Glutamatergic neuron (in vitro differentiated cells): ENCODE data around the gene ARAP2. TPM values are rescaled to one million over a fixed set of nuclear protein-coding genes. Genes with fewer than 3 reads are reported as not detected.

Experiments used
- DNase-seq: peaks from one replicate; pipeline ENCODE4 v3.0.0; 2022
- H3K27ac Mint-ChIP-seq: one replicate; pipeline ENCODE4 v1.8.0; 2020; ENCODE audit warnings: mild to moderate bottlenecking, mixed read lengths, inconsistent platforms; ENCODE audit not compliant: unreplicated experiment
- H3K27me3 Mint-ChIP-seq: one replicate; pipeline ENCODE4 v1.8.0; 2020; ENCODE audit warnings: mild to moderate bottlenecking, moderate library complexity, mixed read lengths, inconsistent platforms; ENCODE audit not compliant: unreplicated experiment
- H3K36me3 Mint-ChIP-seq: one replicate; pipeline ENCODE4 v1.8.0; 2020; ENCODE audit warnings: mild to moderate bottlenecking, mixed read lengths, inconsistent platforms; ENCODE audit not compliant: unreplicated experiment
- H3K4me1 Mint-ChIP-seq: one replicate; pipeline ENCODE4 v1.8.0; 2020; ENCODE audit warnings: mild to moderate bottlenecking, low read depth, mixed read lengths, inconsistent platforms; ENCODE audit not compliant: unreplicated experiment
- H3K4me3 Mint-ChIP-seq: one replicate; pipeline ENCODE4 v1.8.0; 2020; ENCODE audit warnings: mild to moderate bottlenecking, mixed read lengths, inconsistent platforms; ENCODE audit not compliant: unreplicated experiment
- H3K9me3 Mint-ChIP-seq: one replicate; pipeline ENCODE4 v1.8.0; 2020; ENCODE audit warnings: mild to moderate bottlenecking, moderate library complexity, mixed read lengths, inconsistent platforms; ENCODE audit not compliant: unreplicated experiment
- CTCF ChIP-seq: fragments of 200-600 bp; sonication (generic); IDR thresholded peaks from one replicate; pipeline ENCODE4 v1.5.0; 2021; ENCODE audit not compliant: partially characterized antibody, unreplicated experiment
- total RNA-seq: library from RNA; stranded (reverse); fragmentation: NEBNext Ultra II Directional; extraction: Animal tissue kit (Norgen Biotek cat#: 25700); gene quantifications from one replicate; pipeline ENCODE4 v1.2.1, GENCODE V29; 2021; ENCODE audit not compliant: unreplicated experiment

Gene ARAP2
- total RNA-seq, 1 donor from 2014 or later: 1.4 TPM

DNA sequence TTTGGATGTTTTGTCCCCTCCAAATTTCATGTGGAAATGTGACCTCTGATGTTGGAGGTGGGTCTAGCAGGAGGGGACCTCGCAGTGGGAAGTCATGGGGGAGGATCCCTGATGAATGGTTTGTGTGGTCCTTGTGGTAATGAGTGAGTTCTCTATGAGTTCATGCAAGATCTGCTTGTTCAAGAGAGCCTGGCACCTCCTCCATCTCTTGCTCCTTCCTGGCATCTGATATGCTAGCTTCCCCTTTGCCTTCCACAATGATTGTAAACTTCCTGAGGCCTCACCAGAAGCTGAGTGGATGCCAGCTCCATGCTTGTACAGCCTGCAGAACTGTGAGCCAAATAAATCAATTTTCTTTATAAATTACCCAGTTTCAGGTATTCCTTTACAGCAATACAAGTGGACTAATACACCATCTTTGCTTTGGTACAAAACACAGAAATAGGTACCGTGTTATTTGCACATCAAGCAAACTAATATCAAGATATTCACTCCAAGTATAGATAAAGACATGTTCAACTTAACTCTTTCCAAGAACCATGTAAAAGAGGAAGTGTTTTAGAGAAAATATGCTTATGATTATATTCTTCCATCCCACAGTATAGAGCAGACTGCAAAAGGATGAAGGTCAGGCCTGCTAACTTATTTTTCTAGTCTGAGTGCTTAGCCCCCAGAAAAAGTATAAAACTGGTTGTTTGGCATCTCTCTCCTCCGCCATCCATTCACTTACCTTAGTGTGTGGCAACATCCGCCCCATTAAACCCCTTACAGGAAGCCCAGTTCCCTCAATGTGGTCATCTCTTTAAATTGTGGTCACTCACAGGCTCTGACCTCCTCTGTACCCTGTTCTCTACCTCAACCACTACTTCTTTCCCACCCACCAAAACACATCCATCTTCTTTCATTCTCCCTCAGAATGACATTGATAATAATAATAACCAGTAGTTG, 6.7 kb downstream of the ARAP2 start:
- Mint-ChIP-seq H3K27me3 (no peaks in the 10 kb centered on the region), H3K9me3 (peaks cover 2% of the 10 kb centered on the region), H3K27ac (no peak overlapping the region), H3K4me3 (no peak overlapping the region), H3K4me1 (no peaks in the 10 kb centered on the region), H3K36me3 (peaks cover 7% of the 10 kb centered on the region)
- DNase-seq: no peak
- no peak for TF ChIP-seq CTCF

- Mint-ChIP-seq H3K36me3 (peaks cover 7% of the 10 kb centered on the region), H3K27ac (no peak overlapping the region), H3K27me3 (no peaks in the 10 kb centered on the region), H3K4me1 (no peaks in the 10 kb centered on the region), H3K9me3 (peaks cover 2% of the 10 kb centered on the region), H3K4me3 (no peak overlapping the region)
- no peak for TF ChIP-seq CTCF
- DNase-seq: no peak
Measured at GRCh38 chr4:36236159-36236558, 8.2 kb downstream of the ARAP2 start.

GRCh38 chr4:36235306-36235705, 9.0 kb downstream of the ARAP2 start:
- no peak for DNase-seq
- peaks cover 7% of the 10 kb centered on the region for H3K36me3 Mint-ChIP-seq
- no peak overlapping the region for H3K27ac Mint-ChIP-seq
- no peaks in the 10 kb centered on the region for H3K27me3 Mint-ChIP-seq
- H3K4me1 Mint-ChIP-seq: no peaks in the 10 kb centered on the region
- TF ChIP-seq CTCF: no peak
- H3K9me3 Mint-ChIP-seq: peaks cover 2% of the 10 kb centered on the region
- H3K4me3 Mint-ChIP-seq: no peak overlapping the region

DNA sequence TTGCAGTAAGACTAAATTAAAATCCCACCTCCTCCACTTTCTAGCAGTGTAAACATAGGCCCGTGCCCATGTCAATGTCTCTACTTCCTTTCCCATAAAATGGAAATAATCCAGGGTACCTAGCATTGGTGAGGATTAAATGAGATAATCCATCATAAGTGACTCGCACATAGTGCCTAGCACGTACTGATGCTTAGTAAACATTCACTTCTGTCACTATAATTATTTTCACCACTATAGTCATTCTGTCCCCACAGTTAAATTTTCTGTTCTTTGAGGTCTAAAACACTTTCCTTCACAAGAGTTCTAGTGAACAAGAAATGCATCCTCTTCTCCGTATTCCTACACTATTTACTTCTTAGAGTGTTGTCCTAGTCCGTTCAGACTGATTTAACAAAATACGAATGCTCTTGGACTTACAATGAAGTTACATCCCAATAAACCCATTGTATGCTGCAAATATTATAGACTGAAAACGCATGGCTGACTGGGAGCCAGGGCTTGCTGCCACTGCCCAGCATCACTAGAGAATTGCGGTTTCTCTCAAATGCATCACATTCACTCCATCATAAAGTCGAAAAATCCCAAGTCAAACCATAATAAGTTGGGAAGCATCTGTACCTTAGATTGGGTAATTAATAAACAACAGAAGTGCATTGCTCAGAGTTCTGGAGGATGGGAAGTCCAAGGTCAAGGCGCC, 10.6 kb downstream of the ARAP2 start:
- no peak overlapping the region for H3K27ac Mint-ChIP-seq
- peaks cover 2% of the 10 kb centered on the region for H3K9me3 Mint-ChIP-seq
- H3K4me1 Mint-ChIP-seq: no peaks in the 10 kb centered on the region
- H3K4me3 Mint-ChIP-seq: no peak overlapping the region
- no peak for DNase-seq
- no peaks in the 10 kb centered on the region for H3K27me3 Mint-ChIP-seq
- H3K36me3 Mint-ChIP-seq: peaks cover 7% of the 10 kb centered on the region
- TF ChIP-seq CTCF: no peak

DNA sequence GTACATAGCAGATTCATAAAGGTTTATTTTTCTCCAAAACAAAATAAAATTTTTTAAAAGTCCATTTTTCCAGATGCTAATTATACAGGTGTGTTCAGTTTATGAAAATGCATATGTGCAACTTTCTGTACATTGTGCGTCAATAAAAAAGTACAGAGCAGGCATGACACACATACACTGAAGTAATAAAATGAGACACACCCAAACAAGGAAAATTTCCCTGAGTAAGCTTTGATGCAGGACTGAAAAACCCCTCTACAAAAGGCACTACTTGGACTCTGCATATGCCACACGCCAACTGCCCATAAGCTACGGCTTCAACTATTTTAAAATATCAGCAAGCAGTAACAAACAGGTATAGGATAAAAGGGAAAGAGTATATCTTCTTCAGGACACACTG, 13.8 kb downstream of the ARAP2 start:
- Mint-ChIP-seq H3K36me3 (no peaks in the 10 kb centered on the region), H3K27me3 (no peaks in the 10 kb centered on the region), H3K9me3 (no peaks in the 10 kb centered on the region), H3K4me3 (no peak overlapping the region), H3K4me1 (peaks cover 9% of the 10 kb centered on the region), H3K27ac (no peak overlapping the region)
- no peak for DNase-seq
- no peak for TF ChIP-seq CTCF
